Measurements from ENCODE around the gene CXCL16.

The CXCL16 gene

GRCh38 chr17:4739122-4740024, at the start of gene CXCL16, which contains the start of gene ZMYND15:
Gene CXCL16, minus strand, starts transcription at chr17:4739928. Its CDS starts 589 bp downstream, at chr17:4739339.
Gene ZMYND15, plus strand, starts transcription at chr17:4739833. Its CDS starts 716 bp downstream, at chr17:4740549.
- peak; percentile 38 for DNase-seq (ENCODE audit: low read depth)

GRCh38 chr17:4788807-4789700, 49.3 kb upstream of the CXCL16 start, which contains the start of gene GLTPD2:
Gene GLTPD2, plus strand, starts transcription at chr17:4788964. Its CDS starts 48 bp downstream, at chr17:4789012.
- no peak for DNase-seq (ENCODE audit: low read depth)

GRCh38 chr17:4788159-4788806, 48.6 kb upstream of the CXCL16 start:
- DNase-seq (ENCODE audit: low read depth), result no peak

- DNase-seq (ENCODE audit: low read depth), result no peak
Observed at GRCh38 chr17:4786516-4786915, 46.8 kb upstream of the CXCL16 start.

GRCh38 chr17:4786106-4786511, 46.4 kb upstream of the CXCL16 start, which contains the start of gene VMO1:
Gene VMO1, minus strand, starts transcription at chr17:4786364. Its CDS starts 12 bp downstream, at chr17:4786352.
- DNase-seq (ENCODE audit: low read depth), result no peak

GRCh38 chr17:4785311-4786105, 45.8 kb upstream of the CXCL16 start:
- DNase-seq (ENCODE audit: low read depth), result no peak

- no peak for DNase-seq (ENCODE audit: low read depth)
Observed at GRCh38 chr17:4782652-4783051, 42.9 kb upstream of the CXCL16 start.

GRCh38 chr17:4780325-4780955, 40.7 kb upstream of the CXCL16 start:
- DNase-seq (ENCODE audit: low read depth), result no peak

- no peak for DNase-seq (ENCODE audit: low read depth)
Observed at GRCh38 chr17:4777969-4778760, 38.4 kb upstream of the CXCL16 start.

GRCh38 chr17:4772235-4772613, 32.5 kb upstream of the CXCL16 start:
- no peak for DNase-seq (ENCODE audit: low read depth)

- DNase-seq (ENCODE audit: low read depth), result no peak
Observed at GRCh38 chr17:4771519-4772234, 31.9 kb upstream of the CXCL16 start, which contains the start of gene TM4SF5. Gene TM4SF5, plus strand, starts transcription at chr17:4771886. Its CDS starts 37 bp downstream, at chr17:4771923.

- DNase-seq (ENCODE audit: low read depth), result no peak
Observed at GRCh38 chr17:4769628-4770027, 29.9 kb upstream of the CXCL16 start.

GRCh38 chr17:4768298-4768697, 28.6 kb upstream of the CXCL16 start:
- no peak for DNase-seq (ENCODE audit: low read depth)

- no peak for DNase-seq (ENCODE audit: low read depth)
Observed at GRCh38 chr17:4766723-4767122, 27.0 kb upstream of the CXCL16 start.

- DNase-seq (ENCODE audit: low read depth), result no peak
Observed at GRCh38 chr17:4766201-4766600, 26.5 kb upstream of the CXCL16 start.

- DNase-seq (ENCODE audit: low read depth), result no peak
Observed at GRCh38 chr17:4764595-4764994, 24.9 kb upstream of the CXCL16 start.

GRCh38 chr17:4759776-4760236, 20.1 kb upstream of the CXCL16 start:
- no peak for DNase-seq (ENCODE audit: low read depth)

GRCh38 chr17:4753392-4753791, 13.7 kb upstream of the CXCL16 start:
- DNase-seq (ENCODE audit: low read depth), result no peak

GRCh38 chr17:4751932-4752331, 12.2 kb upstream of the CXCL16 start:
- no peak for DNase-seq (ENCODE audit: low read depth)

All from activated T-cell treated with anti-CD3 and anti-CD28 coated beads for 24 hours (primary cell).